GM10266 (cell line): ENCODE measurements around the gene EIF4E2.

Source experiments
- DNase-seq: peaks from one replicate; pipeline ENCODE4 v3.0.0; 2012; ENCODE audit errors: extremely low spot score
- CTCF ChIP-seq: IDR thresholded peaks from 2 replicates; pipeline ENCODE4 v1.5.1; 2012; ENCODE audit warnings: mild to moderate bottlenecking, low read depth; ENCODE audit not compliant: control insufficient read depth, insufficient read depth; ENCODE audit errors: missing control alignments

Gene EIF4E2

GRCh38 chr2:232603283-232603682 is 52.8 kb downstream of the EIF4E2 start:
- DNase-seq: no peak
- TF ChIP-seq CTCF: no peak

- TF ChIP-seq CTCF: no peak
- DNase-seq: no peak
Measured at GRCh38 chr2:232604535-232604934, 54.0 kb downstream of the EIF4E2 start.

GRCh38 chr2:232607011-232607410 is 56.5 kb downstream of the EIF4E2 start:
- TF ChIP-seq CTCF: no peak
- no peak for DNase-seq

- TF ChIP-seq CTCF: no peak
Measured at GRCh38 chr2:232609607-232610006, 59.1 kb downstream of the EIF4E2 start.

GRCh38 chr2:232610081-232610480 is 59.6 kb downstream of the EIF4E2 start:
- DNase-seq: no peak
- no peak for TF ChIP-seq CTCF

More at GRCh38 chr2:232609607-232610006, 59.1 kb downstream of the EIF4E2 start:
- DNase-seq: no peak

GRCh38 chr2:232611061-232611460 is 60.6 kb downstream of the EIF4E2 start:
- no peak for TF ChIP-seq CTCF
- DNase-seq: no peak

GRCh38 chr2:232611559-232612218 is 61.2 kb downstream of the EIF4E2 start:
- peak; percentile 68 for DNase-seq
- TF ChIP-seq CTCF: peak; percentile 87
